Kidney capillary endothelial cell (primary cell): Measurements from ENCODE around the gene IFITM10.

Experiments used
- DNase-seq: peaks from one replicate; pipeline ENCODE4 v3.0.0-alpha.2; 2018; ENCODE audit warnings: low spot score

Gene IFITM10

DNA sequence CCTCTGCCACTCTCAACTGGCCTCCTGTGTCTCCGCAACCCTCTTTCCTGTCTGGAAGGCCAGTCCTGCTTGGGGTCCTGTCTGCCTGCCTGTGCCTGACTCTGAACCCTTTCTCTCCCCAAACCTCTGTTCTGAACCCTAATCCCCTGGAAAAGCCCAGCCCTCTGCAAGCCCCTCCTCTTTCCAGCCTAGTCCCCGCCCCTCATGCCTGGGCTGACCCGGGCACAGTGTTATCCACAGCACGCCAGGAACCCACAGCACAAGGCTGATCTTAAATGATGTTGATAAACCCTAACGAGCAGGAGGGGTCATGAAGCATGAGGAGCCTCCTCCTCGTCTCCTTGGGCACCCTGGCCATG is at the start of gene IFITM10:
IFITM10 (minus strand) TSS at position 115 of the 359 bp plus-strand sequence. CDS start 153 bp downstream, outside the sequence.
- no peak for DNase-seq

GRCh38 chr11:1797391-1798125 is 47.2 kb upstream of the IFITM10 start:
- DNase-seq, result no peak

GRCh38 chr11:1796413-1797011 is 46.1 kb upstream of the IFITM10 start:
- DNase-seq, result no peak

GRCh38 chr11:1793081-1793480 is 42.7 kb upstream of the IFITM10 start:
- DNase-seq, result no peak

GRCh38 chr11:1792461-1792860 is 42.1 kb upstream of the IFITM10 start:
- no peak for DNase-seq

GRCh38 chr11:1791912-1792311 is 41.5 kb upstream of the IFITM10 start:
- no peak for DNase-seq

DNA sequence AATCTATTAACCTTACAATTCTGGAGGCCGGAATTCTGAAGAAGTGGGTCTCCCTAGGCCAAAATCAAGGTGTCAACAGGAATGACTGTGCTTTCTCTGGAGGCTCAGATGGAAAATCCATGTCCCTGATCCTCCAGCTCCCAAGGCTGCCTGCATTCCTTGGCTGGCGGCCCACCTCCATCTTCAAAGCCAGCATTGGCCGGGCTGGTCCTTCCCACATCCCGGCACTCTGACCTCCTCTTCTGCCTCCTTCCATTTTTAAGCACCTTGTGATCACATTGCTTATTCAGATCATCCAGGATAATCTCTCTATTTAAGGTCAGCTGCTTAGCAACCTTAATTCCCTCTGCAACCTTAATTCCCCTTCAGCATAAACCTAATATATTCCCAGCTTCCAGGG is 36.1 kb upstream of the IFITM10 start:
- no peak for DNase-seq

DNA sequence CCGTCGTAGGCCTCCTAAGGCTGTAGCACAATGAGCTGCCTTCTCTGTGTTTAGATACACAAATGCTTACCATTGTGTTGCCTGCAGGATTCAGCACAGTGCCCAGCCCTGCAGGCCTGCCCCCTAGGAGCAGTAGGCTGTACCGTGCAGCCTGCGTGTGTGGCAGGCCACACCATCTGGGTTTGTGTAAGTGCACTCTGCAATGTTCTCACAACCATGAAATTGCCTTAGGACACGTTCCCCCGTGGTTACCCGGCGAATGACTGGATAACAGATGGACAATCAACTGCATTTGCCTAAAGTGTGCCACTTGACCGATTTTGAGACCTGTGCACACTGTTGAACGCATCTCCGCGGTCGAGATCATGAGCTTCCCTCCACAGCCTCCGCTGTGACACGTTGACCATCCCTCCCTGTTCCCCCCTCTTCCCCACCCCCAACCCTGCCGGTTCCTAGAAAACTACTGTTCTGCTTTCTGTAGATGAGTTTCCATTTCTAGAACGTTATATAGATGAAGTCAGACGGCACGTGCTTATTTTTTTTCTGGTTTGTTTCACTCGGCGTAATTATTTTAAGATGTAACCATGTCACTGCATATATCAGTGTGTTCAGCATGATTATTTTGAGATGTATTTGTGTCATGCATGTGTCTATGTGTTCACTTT is 35.5 kb upstream of the IFITM10 start:
- no peak for DNase-seq

DNA sequence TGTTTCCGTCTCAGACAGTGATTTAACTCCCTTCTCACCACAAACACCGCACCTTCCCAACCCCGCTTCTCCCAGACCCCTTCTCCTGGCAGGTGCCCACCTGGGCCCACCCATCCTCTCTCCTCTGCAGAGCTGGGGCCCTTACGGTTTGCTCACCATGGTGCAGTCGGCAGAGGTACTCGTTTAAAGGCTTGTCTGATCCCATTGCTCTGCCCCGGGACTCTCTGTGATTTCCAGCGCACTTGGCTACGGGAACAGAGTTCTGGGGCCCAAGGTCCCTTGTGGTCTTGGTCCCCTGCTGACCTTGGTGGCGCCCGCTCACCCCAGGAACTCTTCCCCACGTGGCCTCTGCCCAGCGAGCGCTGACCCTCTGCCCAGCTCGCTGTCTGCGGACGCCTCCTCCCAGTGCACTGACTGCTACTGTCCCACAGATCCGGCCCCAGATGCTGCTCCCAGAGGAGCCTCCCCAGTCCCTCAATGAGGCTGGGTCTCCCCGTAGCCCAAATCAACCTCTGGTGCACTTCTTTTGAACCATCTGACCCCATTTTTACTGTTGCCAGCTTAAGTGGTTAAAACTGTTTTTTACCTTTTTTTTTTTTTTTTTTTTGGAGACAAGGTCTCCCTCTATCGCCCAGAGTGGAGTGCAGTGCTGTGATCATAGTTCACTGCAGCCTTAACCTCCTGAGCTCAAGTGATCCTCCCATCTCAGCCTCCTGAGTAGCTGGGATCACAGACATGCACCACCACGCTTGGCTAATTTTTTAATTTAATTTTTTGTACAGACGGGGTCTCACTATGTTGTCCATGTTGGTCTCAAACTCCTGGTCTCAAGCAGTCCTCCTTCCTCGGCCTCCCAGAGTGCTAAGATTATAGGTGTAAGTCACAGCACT is 34.6 kb upstream of the IFITM10 start:
- DNase-seq, result no peak

GRCh38 chr11:1783725-1784529 is 33.5 kb upstream of the IFITM10 start:
- no peak for DNase-seq

- no peak for DNase-seq
These were observed 32.7 kb upstream of the IFITM10 start for GRCh38 chr11:1782831-1783724.

DNA sequence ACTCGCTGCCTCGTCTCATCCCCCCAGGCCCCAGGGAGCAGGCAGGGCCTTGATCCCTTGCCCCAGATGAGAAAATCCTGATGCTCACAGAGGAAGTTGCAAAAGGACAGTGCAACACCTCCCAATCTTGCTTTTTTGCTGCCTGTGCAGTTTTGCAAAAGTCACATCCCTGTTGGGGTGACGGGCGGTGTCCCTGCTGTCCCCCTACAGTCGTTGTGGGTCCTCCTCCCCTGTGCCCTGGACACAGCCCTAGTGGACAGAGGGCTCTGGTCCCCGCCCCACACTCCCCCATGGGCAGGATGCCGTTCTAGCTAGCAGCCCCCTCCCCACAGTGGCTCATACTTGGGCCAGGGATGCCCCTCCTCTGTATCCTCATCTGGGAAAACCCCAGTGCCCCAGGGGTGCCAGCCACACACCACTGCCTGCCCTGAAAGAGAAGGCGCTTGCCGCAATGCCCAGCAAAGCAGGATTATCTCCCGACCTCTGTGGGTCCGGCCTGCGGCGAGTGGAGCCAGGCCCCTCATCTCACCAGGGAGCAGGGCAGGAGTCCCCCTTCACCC is 31.7 kb upstream of the IFITM10 start:
- no peak for DNase-seq

DNA sequence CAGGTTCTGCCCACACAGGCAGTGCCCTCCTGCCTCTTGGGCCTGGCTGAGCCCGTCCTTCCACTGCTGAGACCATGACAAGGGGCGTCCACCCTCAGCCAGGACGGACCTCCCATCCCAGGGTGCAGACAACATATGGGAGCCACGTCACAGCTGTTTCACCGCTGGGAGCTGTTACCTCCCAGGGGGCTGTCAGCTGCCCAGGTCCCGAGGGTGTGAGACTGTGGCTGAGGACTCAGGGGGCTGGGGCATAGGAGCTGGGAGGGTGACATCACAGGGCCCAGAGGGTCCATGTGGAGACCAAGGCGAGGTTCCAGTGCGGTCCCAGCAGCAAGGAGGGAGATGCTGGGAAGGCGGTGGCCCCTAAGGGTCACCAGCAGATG is 31.2 kb upstream of the IFITM10 start:
- DNase-seq, result no peak

DNA sequence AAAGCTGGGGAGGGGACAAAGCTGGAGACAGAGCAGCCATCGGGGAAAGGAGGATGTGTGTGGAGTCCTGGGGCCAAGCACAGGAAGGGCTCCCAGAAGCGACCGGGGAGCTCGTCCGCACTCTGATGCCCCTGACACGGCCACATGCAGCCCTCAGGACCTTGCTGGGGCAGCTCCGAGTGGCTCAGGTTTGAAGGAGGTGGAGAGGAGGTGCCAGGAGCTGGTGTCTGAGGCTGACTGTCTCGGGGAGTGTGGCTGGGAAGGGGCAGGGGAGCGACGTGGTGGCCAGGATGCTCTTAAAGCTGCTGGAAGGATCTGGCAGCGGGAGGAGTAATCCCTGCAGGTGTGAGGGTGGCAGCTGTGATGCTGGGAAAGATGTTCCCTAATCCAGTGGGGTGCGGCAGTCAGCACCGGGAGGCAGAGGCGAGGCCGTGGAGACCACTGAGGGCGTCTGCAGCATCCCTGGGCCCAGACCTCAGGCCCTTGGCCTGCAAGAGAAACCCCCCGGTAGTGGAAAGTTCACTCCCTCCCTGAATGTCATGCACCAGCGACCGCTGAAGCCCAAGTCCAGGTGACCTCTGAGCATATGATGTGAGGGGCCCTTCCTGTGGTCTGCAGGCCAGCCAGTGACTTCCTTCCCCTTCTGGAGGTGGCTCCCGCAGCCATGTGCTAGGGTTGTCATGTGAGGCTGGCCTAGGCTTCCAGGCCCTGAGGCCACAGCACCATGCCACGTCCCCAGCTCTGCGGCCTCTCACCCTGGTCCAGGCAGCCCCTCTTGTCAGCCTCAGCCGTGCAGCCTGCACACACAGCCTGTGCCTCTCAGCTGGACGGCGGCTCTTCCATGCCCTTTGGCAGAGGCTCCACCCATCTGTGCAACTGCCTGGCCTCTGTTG is 30.6 kb upstream of the IFITM10 start:
- no peak for DNase-seq

DNA sequence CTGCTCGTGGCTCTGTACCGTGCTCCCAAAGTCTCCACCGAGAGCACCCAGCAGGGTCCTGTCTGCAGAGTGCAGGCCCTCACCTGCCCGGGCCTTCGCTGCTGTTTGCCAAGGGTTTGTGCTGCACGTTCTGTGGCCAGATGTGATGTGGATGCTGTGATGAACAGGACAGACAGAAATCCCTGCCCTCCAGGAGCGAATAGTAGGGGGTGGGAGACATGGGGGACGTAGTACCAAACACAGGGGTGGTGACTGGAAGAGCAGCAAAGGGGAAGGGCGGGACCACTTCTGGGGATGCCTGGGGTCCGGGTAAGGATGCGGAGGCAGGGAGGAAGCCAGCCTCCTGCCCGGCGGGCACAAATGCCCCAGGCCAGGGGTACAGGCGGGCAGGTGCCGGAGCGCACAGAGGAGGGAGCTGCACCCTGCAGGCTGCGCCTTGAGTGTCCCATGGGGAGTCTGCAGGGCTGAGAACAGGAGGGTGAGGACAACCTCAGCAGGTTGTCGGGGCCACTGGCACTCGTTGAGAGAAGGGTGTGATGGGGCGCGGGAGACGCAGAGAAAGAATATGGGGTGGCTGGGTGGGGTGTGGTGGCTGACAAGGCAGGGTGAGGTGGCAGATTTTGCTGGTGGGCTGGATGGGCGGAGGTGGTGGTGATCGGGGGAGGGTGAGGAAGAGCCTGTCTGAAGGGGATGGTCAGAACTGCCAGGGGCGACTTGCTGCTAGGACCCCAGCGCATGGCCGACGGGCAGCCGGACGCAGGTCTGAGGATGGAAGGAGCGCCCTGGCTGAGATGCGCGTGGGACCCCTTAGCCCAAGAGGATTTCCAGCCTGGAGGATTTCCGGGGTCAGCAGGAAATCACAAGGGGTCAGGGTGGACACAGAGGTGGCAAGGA is 29.7 kb upstream of the IFITM10 start:
- no peak for DNase-seq

DNA sequence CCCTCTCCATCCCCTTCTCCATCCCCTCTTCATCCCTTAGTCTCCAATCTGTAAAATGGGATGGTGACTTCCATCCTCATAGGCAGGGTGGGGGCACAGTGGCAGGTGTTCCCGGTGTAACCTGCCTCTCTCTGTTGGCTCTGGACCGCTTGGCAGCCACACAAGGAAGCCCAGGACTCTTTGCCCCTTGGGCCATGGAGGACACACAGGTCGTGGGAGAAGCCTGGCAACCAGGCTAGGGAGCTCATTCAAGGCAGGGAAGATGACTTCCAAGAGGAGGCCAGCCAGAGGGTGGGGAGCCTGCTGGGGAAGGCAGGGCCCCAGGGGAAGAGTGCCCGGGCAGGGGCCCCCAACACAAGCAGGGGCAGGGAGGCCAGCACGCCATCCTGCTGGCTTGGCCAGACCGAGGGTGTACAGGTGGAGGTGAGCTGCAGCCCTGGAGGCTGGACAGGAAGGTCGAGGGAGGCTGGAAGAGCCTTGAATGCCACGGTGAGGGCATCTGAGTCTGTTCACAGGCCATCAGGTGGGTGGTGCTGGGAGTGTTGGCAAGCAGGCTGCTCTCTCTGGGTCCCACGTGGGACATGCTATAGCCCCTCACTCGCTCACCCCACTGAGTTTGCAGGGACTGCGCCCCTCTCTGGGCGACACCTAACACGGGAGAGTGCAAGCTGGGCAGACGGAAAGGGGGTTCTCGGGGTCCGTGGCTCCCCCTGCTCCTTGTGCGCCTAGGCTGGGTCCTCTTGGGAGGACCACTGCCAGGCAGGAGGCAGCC is 28.8 kb upstream of the IFITM10 start:
- DNase-seq, result no peak
